Hematopoietic multipotent progenitor cell treated with erythropoietin and hydrocortisone succinate and interleukin-3 and kit ligand, for 6 days (in vitro differentiated cells): ENCODE results near the gene MORN5.

ENCODE experiments used
- DNase-seq: peaks from one replicate; pipeline ENCODE4 v3.0.0-alpha.2; 2015

The MORN5 gene

GRCh38 chr9:122218071-122218934, 58.6 kb downstream of the MORN5 start:
- DNase-seq, result no peak

DNA sequence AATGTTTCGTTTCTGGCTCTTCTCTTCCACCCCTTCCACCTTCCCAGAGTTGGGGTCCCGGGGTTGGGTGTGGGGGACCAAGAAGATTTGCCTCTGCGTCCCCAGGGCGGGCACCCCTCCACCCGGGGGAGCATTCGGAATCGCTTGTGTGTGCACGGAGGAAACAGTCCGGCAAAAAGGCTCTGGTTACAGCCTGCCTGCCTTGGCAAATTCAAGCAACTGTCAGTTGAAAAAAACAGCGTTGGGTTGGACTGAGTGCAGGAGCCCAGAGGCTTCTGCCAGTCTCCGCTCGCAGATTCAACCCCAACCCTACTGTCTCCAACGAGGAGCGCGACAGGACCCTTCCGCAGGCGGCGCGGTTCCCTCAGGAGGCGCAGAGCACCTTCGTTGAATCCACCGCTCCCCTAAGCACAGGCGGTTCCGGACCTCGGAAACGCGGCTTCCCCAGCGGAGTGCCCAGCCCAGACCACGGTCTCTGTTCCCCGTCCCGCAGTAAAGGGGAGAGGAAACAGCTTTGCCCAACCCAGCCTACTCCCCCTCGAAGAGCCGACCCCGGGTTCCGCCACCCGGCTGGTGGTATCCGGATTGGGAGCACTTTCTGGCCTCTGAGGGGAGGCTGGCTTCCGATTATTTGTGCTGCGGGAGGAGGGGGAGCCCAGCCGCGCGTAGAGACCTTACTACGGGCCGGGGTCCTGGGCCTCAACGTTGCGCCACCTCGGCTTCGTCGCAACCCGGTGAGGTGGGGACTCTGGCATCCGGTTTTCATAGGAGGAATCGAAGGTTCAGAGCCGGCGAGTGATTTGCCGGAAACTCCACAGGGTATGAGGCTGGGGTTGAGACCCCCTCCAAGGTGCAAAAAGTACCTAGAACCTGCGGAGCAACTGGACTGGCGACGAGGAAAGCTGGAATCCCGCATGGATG, 59.5 kb downstream of the MORN5 start:
- peak; percentile 47 for DNase-seq

DNA sequence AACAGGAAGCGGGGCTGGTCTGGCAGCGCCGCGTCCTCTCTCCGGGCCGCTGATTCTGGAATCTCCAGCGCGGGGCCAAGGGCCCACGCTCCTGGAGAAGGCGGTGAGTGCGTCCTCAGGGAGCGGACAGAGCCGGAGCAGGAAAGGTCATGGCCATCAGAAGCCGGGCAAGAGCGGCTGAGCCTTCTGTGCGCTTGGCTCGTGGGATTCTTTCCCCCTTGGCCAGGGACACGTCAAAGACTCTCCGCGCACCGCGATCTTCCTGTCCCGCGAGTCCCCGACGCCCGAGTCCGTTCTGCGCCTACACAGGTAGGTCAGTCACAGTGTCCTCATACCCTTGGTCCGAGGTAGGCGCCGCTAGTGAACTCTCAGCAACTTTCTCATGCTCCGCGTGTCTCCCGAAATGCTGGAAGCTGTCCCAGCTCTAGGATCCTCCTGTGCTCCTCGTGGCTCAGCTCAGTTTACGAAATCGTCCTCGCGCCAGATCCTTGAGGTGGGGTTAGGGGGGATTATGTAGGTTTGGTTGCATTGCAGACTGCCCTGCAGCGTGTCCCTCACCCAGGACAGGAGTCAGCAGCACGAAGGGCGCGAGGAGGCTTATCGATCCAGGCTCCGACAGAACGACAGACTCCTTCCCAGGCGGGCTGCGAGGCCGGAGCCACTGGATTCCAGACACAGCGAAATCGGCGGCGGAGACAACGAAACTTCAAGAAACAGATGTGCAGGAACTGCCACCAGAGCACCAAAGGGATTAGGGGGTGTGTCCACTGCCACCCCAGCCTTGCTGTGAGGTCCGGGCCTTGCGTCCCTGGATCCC, 60.4 kb downstream of the MORN5 start:
- no peak for DNase-seq

DNA sequence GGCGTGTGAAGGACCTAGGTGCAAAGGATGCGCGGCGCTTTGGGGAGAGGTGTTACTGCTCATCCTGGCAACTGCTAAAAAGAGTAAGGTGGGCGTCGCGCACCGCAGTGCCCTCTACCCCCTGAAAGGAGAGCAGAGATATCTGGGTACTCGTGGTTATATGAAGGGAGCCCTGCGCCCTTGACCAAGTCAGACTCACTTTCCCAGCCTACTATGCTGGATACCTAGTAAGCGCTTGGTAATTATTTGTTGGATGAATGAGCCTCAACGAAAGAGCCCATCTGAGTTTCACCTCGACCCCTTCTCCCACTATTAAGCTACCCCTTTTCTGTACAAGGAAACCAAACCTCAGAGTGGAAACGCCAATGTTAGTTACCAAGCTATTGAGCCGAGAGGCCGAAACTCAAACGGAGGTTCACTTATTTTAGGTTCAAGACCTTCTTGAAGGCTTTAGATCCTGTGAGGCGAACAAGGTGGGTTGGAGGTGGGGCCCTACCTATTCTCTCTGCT, 61.0 kb downstream of the MORN5 start:
- no peak for DNase-seq

GRCh38 chr9:122221183-122221811, 61.6 kb downstream of the MORN5 start:
- DNase-seq, result peak; percentile 49

- peak; percentile 16 for DNase-seq
These were observed 63.1 kb downstream of the MORN5 start for GRCh38 chr9:122222791-122223190.

DNA sequence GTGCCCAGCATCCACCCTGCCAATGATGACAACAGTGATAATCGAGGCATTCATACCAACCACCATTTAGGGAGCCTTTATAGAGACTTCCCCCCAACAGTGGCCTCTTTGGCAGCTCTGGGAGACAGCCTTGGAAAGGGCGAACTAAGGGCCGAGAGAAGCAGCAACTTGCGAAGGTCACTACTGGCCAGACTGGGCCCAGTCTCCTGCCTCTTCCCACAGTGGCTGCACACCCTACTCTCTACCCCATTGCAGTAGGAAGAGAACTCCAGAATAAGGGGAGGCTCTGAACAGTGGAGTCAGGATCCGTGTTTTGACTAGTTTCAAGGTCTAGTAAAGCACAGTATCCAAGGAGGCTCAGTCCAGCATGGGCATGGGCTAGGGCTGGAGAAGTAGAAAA, 63.7 kb downstream of the MORN5 start:
- no peak for DNase-seq

- DNase-seq, result no peak
These were observed 65.8 kb downstream of the MORN5 start for GRCh38 chr9:122225312-122226141.

DNA sequence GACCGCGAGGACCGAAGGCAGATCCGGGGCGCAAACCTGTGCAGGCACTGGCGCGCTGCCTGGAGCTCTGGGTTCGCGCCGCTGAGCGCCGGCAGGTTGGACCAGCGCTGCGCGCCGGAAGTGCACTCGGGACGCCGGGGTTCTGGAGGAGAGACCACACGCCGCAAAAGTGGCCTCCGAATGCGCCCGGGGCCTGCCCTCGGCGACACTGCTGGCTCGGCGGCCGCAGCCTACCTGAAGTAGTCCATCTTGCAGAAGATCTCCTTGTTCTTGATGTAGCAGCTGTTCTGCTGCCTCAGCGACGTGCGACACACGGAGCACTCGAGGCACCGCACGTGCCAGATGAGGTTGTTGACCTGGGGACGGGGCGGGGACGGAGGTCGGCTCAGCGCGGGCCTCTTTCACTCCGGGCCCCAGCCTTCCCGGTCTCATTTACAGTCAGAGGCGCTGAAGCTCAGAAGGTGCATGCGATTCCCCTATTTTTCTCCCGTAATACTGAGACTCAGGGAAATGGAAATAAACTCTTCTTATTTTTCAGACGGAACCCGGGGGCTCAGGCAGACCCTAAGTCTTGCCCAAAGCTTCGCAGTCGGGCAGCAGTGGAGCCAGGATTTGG, 66.5 kb downstream of the MORN5 start:
- no peak for DNase-seq

- DNase-seq, result no peak
These were observed 67.3 kb downstream of the MORN5 start for GRCh38 chr9:122226758-122227574.

GRCh38 chr9:122227575-122227900, 67.8 kb downstream of the MORN5 start:
- DNase-seq, result peak; percentile 22

DNA sequence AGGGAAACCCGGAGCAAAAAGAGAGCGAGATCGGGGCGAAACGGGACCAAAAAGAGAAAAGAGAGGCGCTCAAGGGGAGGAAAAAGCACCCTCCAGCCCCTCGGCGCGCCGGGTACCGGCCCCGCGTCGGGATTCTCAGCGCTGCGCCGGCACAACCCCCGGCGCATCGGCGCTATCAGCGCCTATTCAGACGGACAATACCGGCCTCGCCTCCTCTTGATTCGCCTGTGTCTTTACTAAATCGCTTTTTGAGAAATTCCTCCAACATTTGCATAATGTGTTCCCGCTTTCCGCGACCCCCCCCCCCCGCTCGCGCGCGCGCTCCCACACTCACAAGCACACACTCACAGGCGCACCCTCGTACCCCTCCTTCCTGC, 68.5 kb downstream of the MORN5 start:
- peak; percentile 43 for DNase-seq

DNA sequence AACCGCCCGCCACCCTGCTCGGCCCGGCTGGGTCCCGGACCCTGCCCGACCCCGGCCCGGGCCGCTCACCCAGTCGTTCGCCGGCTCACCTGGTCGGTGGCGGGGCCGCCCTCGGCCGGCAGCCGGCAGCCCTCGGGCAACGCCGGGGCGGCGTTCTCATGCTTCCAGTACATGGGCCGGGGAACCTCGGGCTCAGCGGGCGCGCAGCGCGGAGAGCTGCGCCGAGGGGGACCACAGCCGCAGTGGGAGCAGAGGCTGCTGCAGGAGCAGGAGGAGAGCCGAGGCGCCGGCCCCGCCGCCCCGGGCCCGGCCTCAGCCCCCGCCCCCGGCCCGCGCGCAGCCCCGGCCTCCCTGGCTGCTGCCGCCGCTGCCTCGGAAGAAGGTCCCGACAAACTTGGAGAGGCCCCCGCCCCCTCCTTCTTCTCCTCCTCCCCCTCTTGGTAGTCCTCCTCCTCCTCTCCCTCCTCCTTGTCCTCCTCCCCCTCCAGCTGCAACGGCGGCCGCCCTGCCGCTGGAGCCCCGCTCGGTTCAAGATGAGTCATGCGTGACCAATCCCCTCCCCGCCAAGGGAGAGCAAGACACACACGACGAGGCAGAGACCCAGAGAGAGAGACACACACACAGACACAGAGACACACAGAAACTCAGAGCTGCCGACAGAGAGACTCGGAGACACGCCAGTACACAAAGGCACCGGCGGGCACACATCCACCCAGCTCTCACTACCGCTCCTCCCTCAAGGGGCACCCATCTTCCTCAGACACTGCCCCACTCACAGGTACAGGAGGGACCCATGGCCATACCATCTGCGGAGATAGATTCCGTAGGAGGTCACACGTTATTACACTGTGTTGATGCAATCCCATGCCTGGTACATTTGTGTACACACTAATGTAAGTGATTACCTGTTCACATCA, 69.1 kb downstream of the MORN5 start, which contains the start of gene LHX6:
Gene LHX6 (minus strand): TSS at position 390 of the 917 bp plus-strand sequence. CDS start 217 bp downstream, at position 173.
- DNase-seq, result peak; percentile 25

DNA sequence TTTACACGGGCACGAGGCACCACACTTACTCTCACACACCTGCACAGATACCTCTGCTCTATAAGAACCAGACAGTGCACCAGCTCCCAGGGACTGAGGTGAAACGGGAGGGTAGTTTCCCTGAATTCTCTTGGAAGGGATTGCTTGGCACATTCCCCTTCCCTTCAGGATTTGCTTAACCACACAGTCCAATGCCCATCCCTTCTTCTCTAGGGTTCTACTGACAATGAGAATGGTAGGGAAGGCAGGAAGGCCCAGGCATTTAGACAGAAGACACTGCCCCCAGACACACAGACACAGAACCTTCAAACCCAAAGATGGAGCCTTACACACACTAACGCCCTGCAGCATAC, 69.8 kb downstream of the MORN5 start:
- no peak for DNase-seq

DNA sequence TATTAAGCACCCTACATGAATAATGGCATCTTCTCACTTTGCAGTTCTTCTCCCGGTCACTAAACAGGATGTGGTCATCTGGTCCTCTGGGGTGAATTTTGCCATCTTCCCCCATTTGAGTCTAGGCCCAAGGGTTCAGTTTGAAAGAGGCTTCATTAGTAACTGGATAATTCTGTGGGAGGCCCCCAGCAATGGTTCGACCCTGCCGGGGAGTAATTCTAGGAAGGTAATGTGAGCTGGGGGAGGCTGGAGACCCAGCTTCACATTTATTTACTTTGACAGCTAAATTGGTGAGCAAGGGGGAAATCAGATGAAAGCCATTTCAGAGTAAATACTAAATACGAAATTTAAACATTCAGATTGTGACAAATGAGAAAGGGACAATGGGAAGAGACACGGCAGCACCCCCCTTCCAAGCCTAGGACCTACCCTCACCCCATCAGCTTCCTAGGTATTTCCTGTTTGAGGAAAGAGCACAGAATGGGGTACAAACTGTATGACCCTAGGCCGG, 73.1 kb downstream of the MORN5 start:
- no peak for DNase-seq

DNA sequence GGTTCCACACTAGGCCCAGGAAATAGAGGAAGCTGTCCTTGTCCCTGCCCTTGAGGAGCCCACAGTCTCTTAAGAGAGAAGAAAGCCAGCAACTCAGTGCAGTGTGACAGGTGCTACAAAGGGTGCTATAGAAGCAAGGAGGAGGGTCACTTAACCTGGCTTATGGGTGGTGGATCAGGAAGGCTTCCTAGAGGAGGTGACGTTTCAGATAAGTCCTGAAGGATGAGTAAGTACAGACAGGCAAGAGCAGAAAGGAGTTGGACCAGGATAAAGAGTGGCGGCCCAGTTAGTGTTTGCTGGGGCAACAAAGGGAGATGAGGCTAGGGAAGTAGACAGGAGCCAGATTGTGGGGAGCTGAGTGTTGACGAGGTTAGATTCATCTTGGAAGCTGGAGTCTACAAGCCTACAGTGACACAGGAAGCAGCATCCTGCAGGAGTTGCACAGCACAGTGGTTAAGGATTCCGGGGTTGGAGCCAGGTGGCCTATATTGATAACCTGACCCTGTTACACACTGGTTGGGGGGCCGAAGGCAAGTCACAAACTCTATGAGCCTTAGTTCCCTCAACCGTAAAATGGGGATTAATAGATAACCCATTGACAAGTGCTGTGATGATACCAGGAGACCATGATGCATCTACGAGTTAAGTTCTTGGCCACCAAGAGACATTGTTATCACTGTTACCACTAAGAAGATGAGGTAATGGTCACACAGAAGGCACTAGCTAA, 74.5 kb downstream of the MORN5 start:
- no peak for DNase-seq

DNA sequence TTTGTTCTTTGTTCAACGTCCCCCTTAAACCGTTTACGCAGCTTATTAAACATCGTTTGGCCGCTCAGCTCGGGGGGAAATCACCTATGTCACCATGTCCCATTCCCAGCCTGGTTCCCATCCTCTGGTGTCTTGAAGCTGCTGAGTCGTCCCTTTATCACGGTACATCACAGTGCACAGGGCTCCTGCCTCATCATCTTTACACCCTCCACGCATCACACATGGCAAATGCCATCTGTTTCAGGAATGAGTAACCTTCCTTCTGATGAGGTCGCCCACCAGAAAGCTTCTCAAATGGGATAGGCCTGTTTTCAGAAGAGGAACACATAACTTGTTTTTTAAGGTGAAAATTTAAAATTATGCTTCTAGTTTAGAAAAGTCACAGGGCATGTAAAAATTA, 77.0 kb downstream of the MORN5 start:
- no peak for DNase-seq

GRCh38 chr9:122239722-122240121, 80.0 kb downstream of the MORN5 start:
- DNase-seq, result no peak
